GM21786 (cell line): Measurements from ENCODE around the gene RGS13.
A peak's percentile ranks its signal among the peaks of the same experiment; 100 is the strongest.

Experiments
- ATAC-seq: cut with Tn5 transposase; IDR thresholded peaks from one replicate; pipeline ENCODE4 v1.9.1; 2021; ENCODE audit not compliant: unreplicated experiment

Gene RGS13, protein sequence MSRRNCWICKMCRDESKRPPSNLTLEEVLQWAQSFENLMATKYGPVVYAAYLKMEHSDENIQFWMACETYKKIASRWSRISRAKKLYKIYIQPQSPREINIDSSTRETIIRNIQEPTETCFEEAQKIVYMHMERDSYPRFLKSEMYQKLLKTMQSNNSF

DNA sequence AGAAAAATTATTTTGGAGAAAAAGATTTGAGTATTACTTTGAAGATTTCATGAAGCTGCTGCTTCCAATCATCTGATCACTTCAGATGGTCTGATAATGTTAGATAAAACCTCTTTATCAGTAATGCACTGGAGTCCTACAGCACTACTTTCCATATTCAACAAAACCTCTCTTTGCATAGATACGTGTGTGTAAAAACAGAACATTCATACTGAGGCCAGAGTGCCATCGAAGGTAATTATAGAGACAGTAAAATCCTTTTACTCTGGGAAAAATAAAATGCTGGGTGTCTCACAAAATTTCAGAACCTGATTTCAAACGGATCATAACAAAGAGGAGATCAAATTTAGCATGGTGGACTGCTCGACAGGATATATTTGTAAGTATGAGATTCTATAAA lies at the start of gene RGS13:
RGS13 (plus strand) TSS at position 209 of the 400 bp plus-strand sequence. CDS start 8,188 bp downstream, outside the sequence.
- ATAC-seq = no peak

DNA sequence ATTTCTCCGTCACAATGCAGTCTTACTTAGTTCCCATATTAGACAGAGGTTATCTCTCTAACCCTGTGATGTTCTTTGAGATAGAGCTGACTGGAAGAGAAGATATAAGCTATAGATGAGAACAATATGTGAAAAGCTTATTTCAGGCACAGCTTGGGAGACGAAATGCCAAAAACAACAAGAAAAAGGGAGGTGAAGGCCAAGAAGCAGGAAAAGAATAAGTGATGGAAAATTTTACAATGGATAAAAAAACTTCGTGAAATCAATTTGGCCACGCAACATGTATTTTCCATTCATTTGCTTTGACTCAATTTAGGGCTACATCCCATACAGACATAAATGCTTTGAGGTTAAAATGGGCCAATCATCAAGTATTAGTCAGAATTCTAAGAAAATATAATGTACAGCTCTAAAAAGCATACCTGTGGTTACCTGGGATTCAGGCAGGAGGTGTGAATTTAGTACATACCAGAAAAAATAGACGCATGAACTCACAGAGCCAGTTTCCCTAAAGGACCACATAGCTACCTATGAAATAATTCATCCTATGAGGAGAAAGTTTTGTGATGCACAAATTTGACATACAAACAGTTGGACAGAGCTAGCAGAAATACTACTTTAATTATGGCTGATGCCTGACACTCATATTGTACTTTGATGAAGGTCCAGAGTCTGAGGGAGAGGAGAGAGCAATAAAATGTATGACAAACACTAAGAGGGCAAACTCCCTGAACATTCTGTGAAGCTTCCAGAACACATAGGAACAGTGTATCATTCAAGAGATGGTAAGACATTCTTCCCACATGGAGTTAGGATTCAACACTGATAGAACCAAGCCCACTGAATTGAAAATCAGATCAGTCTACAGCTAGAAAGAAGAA lies 48.3 kb upstream of the RGS13 start:
- ATAC-seq = no peak

DNA sequence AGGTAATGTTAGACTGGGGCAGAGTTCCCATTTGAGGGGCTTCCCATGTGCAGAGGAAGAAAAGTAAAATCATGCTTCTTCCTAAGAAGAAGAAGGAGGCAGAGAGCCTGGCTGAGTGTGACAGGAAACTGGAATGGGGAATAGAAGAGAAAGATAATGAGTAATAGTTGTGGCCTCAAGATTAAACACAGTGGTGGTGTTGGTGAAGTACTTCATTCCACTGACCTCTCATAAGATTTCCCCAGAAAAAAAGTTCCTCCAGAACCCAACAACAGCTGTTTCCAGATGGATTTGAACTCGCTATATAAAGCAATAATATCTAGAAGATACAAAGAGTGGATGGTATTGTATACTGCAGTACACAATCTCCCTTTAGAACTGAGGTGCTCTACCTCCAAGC lies 47.4 kb upstream of the RGS13 start:
- ATAC-seq = no peak

DNA sequence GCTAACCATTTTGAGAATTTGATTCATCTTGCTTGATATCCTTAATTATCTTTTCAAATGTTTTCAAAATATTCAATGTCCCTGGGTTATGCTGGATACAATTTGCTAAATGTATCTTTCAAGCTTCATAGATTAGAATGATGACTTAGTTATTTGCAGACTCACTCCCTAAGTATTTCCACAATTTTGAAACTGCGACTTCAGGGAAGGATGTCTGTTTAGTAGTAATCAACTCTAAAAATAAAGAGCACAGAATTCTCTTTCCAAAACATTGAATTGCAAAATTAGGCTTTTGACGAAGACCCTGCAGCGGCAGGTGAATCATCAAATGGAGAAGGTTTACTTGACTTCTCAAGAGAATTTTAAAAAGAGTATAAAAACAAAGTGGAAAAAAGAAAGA lies 46.1 kb upstream of the RGS13 start:
- ATAC-seq = no peak

DNA sequence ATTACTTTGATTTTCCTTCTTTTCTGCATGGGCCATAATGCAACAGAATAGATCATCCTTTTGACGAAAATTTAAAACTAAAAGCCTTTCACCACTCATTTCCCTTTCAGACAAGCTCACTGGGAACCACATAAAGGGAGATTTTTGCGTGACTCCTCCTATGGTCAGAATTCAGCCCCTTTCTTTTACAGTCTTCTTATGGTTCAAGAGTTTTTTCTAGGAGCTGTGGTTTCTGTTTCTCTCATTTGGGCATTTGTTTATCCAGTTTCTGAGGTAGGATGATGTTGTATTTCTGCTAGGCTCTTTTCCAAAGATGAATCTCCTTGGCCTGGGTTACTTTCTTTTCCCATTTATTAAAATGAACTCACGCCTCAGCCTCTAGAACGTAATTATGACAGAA lies 43.4 kb upstream of the RGS13 start:
- ATAC-seq = no peak

DNA sequence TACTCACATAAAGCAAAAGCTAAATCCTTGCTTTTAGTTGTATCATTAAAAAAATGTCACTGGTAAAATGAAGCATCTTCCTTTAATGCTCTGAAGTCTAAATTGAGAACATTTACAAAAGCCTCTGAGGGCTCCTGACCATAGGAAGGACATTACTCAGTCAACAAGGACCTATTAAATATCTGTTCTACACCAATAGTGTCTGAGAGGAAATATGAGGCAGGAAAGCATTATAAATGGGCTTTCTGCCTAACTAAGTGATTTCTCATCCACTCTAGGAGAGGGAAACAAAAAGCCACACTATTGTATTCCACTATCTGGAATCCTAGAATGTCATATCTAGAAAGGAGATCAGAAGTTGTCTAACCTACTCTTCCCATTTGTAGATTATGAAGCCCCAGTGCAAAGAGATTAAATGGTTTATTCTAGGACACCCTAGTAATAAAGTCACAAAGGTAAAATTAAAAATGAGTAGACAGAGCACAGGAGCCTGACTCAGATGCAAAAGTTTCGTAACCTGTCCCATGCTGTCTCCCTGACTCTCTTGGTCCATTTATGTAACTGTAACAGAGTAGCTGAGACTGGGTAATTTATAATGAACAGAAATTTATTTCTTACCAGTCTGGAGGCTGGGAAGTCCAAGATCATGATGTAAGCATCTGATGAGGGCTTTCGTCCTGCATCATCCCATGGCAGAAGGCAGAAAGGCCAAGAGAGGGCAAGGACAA lies 42.8 kb upstream of the RGS13 start:
- no peak for ATAC-seq

DNA sequence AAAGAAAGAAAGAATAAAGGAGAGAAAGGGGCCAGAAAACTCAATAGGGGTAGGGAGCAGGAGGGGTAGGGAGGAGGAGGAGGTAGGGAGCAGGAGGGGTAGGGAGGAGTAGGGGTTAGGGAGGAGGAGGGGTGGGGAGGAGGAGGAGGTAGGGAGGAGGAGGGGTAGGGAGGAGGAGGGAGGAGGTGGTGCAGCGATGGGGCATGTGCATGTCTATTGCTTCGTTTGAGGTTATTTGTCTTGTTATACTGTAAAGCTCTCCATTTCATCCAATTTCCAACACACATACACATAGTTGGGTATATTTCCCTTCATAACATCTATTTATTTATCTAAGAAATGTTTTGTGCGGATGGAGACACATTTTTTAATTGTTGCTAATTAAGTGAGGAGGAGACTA lies 40.6 kb upstream of the RGS13 start:
- no peak for ATAC-seq

DNA sequence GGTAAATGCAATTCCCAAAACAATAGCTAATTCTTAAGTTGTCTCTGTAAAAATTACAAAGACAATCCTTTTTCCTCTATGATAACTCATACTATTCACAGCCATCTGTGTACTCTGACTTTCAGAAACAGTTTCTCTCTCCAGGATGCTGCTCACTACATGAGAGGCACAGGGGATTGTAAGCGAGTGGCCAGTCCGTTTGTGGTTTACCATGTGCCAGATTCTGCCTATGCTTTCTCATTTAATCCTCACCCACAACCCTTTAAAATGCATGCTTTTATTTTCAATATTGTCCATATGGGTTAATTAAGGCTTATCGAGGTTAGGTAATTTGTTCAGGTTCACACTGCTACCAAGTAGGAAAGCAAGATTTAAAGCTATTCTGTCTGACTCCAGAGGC lies 37.4 kb upstream of the RGS13 start:
- no peak for ATAC-seq

DNA sequence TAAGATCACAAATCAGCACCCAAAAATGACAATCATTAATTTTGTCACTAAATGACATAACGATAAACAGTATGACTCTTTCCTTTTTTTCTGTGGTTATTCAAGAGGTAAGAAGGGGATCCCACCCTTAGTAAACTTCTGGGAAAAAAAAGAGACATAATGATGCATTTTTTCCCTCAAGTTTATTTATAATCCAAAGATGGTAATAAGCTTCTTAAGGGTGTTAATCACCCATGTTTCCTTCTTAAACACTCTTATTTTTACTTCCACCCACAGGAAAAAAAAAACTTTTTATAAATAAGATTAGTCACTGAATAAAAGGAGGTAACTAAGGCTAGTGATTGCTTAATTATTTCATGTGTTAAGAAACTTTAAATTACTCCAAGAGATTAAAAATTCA lies 35.7 kb upstream of the RGS13 start:
- ATAC-seq = no peak

DNA sequence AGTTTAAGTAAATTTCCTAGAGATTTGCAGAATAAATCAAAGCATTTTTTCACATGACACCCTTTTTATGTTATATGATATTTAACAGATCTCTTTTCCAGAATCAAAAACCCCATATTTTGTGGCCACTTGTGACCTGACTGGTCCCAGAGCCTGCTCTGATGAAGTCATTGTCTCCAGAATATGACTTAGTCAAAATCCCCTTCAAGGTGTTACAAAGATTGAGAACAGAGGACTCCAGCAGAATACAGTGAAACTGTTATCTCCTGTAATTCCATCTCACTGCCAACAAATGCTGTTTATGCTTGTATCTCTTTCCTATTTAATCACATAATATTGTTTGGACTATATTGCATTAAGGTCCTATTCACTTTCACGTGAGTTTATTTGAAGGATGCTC lies 34.8 kb upstream of the RGS13 start:
- peak; percentile 47 for ATAC-seq

DNA sequence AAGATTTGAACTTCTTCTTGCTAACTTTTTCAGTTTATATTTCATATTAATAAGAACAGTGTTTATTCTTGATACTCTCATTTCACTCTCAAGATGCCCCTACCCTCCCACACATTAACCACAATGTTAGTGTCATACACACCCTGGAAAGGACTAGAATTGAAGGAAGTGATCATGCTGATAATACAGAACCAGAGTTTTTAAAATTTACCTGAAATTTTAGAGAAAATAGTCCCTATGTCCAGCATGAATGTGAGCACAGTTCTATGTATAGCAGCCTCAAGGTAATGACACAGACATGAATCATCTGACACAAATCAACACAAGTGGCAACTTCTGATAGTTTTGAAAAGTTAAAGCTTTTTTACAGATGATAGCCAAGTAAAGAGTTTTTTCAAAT lies 34.4 kb upstream of the RGS13 start:
- no peak for ATAC-seq

DNA sequence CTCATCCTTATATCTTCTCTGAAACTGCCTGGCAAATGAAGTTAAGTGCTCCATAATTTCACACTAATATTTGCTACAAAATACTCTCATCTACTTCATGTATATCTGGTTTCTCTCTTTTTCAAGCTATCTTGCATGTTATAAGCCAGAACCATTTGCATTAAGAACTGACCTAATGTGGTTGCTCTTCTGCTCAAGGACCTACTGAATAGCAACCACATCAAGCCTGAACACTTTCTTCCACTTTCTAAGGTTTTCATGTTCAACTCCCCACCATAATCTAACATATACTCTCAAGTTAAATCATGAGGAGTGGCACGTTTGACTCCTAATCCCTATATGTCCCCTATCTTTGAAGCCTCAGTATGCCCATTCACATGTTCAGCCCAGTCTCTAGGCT lies 33.2 kb upstream of the RGS13 start:
- no peak for ATAC-seq

DNA sequence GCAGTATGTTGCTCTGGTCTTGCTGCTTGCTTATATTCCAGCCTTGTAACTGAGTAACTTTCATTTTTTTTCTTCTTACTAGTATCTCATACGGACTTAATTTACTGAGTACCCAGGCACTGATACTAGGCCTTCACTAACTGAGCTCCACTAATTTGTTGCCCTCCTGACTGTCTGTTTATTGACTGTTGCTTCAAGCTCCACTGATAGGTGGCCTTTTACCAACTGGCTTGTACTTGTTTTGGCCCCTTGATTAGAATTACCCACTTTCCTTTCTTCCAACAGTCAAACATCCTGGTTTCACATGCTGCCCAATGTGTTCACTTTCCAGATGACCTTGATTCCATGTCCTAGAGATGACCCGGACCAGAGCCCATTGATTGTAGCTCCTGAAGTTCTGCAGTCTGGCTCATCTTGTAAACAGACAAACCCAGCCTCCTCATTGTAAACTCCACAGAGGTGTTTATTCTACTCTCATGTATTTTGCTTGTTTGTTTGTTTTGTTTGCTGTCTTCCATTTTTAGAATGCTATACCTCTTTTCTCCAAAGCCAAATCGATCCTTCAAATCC lies 32.6 kb upstream of the RGS13 start:
- no peak for ATAC-seq

DNA sequence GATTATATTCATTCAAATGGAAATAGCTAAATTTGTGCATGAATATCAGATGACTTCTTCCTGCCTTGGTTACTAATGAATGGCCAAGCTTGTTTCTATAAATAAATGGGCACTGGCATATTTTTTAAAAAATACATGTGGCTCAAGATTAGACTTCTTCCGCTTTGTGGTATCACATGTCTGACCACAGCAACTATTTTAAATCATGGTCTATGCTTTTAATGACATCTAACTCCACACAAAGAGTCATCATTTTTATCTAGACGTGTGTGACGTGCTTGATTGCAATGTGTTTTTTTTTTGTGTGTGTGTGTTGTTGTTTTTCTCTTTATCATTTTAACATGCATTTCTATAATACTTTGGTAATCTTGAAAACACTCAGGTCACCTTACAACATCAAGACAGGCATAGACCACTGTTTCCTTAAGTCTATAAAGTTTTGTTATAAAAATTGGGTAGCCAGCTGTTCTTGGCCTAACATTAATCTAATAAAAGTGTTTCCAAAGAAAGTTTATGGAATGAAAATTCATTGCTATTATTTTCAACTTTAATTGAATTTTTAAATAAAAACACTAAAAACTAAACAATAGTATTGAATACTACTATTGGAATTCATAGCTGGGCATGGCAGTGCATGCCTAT lies 30.8 kb upstream of the RGS13 start:
- ATAC-seq = peak; percentile 21

DNA sequence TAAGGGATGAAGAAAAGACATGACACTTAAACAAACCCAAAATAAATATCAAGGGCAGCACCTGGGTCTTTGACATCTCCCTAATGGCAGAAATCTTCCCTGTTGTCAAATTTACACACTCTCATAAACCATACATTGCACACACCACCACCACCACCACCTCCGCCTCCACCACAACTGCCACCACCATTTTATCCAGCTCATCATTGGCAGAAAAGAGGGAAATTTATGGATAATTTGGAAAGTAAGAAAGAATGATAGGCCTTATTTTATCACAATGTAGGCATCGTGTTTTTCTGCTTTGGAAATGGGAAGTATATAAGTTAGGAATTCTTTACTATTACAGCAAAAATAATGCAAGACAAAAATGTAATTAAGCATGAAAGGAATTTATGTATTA lies 27.3 kb upstream of the RGS13 start:
- no peak for ATAC-seq

DNA sequence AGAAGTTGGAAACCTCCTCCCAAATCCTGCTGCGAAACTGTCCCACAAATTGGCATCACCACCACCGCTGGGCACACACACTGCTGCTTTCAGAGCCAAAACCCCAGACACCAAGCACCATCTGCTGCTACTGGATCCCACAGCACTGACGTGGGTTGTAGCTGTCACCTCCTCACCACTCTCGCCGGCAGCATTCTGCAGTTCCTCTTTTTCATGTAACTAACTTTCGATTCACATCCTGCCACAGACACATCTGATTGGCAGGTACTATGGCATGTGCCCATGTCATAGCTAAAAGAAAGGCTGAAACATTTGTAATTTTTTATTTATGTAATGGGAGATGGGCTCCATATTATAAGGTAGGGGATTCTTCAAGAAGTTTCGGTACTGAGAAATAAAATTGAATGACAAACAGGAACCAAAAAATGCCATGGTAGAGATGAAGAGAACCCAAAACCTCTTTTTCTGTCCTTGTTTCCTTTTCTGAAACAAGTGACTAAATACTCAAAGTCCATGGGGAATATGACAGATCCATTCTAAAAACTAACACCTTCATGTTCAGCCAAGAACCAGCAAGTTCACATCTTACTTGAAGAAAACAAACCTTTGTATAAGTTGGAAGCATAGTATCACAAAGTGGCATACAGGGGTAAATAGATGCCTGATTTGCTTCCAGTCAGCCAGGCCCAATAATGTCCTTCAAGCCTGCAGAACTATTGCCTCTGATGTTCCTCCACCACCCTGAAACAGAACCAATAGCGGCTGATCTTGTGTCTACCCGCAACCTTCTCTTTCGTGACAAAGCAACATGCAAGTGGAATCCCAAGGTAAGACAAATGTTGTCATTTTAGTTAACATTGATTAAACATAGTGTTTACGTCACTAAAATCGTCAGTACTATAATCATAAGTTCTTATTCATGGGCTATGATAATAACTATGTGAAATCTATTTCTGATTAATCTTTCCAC lies 26.6 kb upstream of the RGS13 start:
- peak; percentile 99 for ATAC-seq

DNA sequence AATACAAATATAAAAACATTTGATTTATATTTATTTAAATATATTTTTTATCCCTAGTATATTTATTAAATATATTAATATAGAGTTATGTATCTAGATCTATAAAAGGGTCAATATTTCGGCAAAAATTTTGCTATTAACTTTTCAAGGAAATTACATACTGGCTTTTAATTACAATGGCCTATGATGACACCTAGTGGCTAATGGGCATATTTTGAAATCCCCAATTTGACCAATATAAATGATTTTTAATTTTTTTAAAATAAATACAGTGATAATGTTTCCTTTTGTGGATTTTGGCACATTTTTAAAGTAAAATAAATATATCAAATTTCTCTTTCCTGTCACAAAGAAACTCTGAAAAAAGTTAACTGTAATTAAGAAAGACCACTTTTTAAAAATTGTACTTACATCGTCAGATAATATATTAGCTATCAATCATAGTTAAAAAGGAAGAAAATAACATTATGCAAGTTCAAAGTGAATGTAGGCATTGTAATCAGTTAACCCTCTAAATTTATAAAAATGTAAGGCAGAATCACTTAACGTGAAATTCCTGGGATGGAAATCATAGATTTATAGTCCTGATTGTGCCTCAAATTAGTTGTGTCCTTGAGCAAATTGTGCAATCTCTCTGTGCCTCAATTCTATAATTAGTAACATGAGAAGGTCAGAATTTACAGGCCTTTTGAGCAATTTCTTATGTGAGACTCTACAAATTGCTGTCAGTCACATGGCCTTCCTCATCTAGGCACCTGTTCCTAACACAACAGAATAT lies 25.6 kb upstream of the RGS13 start:
- ATAC-seq = no peak

DNA sequence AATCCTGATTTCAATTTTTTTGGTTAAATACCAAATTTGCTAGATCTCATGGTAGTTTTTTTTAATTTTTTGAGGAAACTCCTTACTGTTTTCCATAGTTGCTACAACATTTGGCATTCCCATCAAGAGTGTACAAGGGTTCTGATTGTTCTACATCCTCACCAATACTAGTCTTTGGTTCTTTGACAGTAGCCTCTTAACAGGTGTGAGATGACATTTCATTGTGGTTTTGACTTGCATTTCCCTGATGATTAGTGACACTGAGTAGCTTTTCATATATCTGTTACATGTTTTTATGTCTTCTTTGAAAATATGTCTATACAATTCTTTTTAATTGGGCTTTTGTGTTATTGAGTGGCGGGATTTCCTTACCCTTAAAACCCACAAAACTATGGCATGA lies 20.9 kb upstream of the RGS13 start:
- ATAC-seq = peak; percentile 61

DNA sequence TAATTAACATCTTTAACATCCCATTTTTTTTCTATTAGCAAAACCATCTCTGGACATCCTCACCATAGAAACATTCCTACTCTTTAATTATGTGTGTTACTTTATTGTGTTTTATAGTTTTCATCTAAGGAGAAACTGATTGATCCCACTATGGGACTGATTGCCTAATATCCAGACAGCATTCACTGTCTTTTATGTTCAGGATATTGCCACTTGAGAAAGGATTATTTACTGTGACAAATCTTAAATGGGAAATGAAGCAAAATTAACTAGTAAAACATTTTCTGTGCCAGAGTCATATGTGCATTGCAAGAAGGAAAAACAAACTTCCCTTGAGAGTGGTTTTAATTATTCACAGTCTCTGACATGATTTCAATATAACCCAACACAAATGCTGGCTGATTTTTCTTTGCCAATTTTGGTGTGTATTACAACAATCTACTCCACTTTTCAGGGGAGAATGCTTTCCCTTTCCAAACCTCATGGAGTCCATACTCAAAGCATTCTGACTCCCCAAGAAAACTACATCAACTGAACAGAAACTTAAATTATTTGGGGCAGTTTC lies 15.8 kb upstream of the RGS13 start:
- no peak for ATAC-seq
